ENCODE measurements around the gene DCTPP1. TPM values are rescaled to one million over a fixed set of nuclear protein-coding genes. Genes with fewer than 3 reads are reported as not detected.

The DCTPP1 gene
- total and polyA plus RNA-seq, 9 of the 15 experiments (the other 6 are each of a cell fraction or from before 2014, with no cell fraction given), result 45.0 to 132 (median 80.6) TPM

DNA sequence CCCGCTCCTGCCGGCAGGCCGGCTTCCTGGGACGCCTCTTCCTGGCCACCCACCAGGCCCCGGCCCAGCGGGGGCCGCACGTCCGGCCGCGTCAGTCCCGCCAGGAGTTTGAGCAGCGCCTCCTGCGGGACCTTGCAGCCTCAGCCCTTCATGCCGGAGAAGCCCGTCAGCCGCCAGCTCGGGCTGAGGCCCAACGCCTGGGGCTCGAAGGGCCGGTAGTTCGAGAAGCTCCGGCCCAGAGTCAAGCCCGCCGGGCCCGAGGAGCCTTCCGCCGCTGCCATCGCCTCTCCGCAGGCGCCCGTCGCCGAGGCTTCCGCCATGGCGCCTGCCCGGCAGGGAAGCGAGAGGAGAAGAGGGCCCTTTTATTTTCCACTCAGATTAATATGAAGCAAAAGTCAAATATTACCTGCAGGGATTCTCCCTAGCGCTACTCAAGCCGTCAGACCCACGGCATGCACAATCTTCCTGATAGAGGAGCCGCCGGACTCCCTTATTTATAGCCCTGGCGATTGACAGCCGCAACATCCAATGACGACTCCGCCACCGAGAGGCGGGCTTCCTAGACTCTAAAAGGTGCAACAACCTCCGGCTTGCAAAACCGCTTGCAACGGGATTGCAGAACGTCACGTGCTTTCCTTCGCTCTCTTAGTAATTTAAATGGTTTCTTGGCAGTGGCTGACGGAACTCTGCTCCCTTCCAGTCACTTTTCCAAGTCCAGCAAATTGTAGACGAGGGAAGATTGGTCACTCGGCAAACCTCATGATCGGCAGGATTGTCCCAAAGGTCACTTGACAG lies 15.8 kb upstream of the DCTPP1 start, which contains the start of gene SEPHS2 (continued):
- TF ChIP-seq SFPQ (IDR thresholded peaks at IDR 0.05; ENCODE audit: low read depth, low read length) (no peak), SRF (CRISPR knock-in tag; IDR thresholded peaks at IDR 0.05) (no peak; a peak in 2 of 4 replicates), ZNF184 (CRISPR knock-in tag; IDR thresholded peaks at IDR 0.05) (no peak), CBX2 (IDR thresholded peaks at IDR 0.05; ENCODE audit: insufficient read depth, low read length, poor library complexity, severe bottlenecking) (no peak), EZH2 (IDR thresholded peaks at IDR 0.05; ENCODE audit: borderline replicate concordance, low read depth, low read length) (no peak), BRF2 (IDR thresholded peaks at IDR 0.05; ENCODE audit: borderline replicate concordance, insufficient read depth, insufficient read length) (no peak), L3MBTL2 (IDR thresholded peaks at IDR 0.05) (peak; percentile 99), RBM15 (IDR thresholded peaks at IDR 0.05; ENCODE audit: insufficient read depth, low read length) (no peak), ZNF707 (CRISPR knock-in tag; conservative IDR thresholded peaks at IDR 0.05) (no peak), RAD21 (CRISPR knock-in tag; conservative IDR thresholded peaks at IDR 0.05 in 1 of 2, IDR thresholded peaks at IDR 0.05 in 1 of 2) (peak; percentile 8 to 34; a peak in 2 of 4 replicates), LCOR (CRISPR knock-in tag; IDR thresholded peaks at IDR 0.05) (peak; percentile 75), PHTF2 (CRISPR knock-in tag; IDR thresholded peaks at IDR 0.05) (no peak), GMEB1 (CRISPR knock-in tag; IDR thresholded peaks at IDR 0.05) (no peak; the same call in 1 of the 2 replicates), YBX1 (IDR thresholded peaks at IDR 0.05) (no peak), NCOA2 (IDR thresholded peaks at IDR 0.05; ENCODE audit: partially characterized antibody in 2 of 2) (no peak), CREB1 (IDR thresholded peaks at IDR 0.05) (peak; percentile 47; the same call in 1 of the 2 replicates), CREB1 (CRISPR knock-in tag; IDR thresholded peaks at IDR 0.05) (peak; percentile 66), NKRF (IDR thresholded peaks at IDR 0.05; ENCODE audit: borderline replicate concordance) (0 out of 2 replicates have a peak, but pooled peaks have one; percentile 15), U2AF2 (optimal IDR thresholded peaks at IDR 0.05; ENCODE audit: low read depth, low read length) (no peak), ZNF780A (CRISPR knock-in tag; IDR thresholded peaks at IDR 0.05) (no peak), RFX7 (CRISPR knock-in tag; IDR thresholded peaks at IDR 0.05) (no peak)

Measured in K562 (cell line).